KG1 (cell line): ENCODE measurements around the gene TMEM247.
"Not testable (repeated sequence)": the region's sequence is repeated elsewhere in the genome, so short reads cannot be mapped to it uniquely, and the experiment has no call there.

Experiments used
- DNase-seq: peaks from one replicate; lab custom pipeline; 2025; lab: John Stamatoyannopoulos, UW

Gene TMEM247

GRCh38 chr2:46512185-46512584 is 32.8 kb downstream of the TMEM247 start:
- no peak for DNase-seq

GRCh38 chr2:46514738-46515137 is 35.4 kb downstream of the TMEM247 start:
- DNase-seq = no peak

GRCh38 chr2:46517485-46517884 is 38.1 kb downstream of the TMEM247 start:
- no peak for DNase-seq

GRCh38 chr2:46518861-46519260 is 39.5 kb downstream of the TMEM247 start:
- DNase-seq = no peak

GRCh38 chr2:46519265-46519664 is 39.9 kb downstream of the TMEM247 start:
- DNase-seq = no peak

- DNase-seq = no peak
Measured at GRCh38 chr2:46520130-46520711, 40.9 kb downstream of the TMEM247 start.

- DNase-seq = no peak
Measured at GRCh38 chr2:46521215-46521683, 41.9 kb downstream of the TMEM247 start.

- not testable (repeated sequence) for DNase-seq
Measured at GRCh38 chr2:46522385-46522784, 43.0 kb downstream of the TMEM247 start.

GRCh38 chr2:46525522-46526155 is 46.3 kb downstream of the TMEM247 start:
- no peak for DNase-seq

- no peak for DNase-seq
Measured at GRCh38 chr2:46528880-46529279, 49.5 kb downstream of the TMEM247 start.

- DNase-seq = no peak
Measured at GRCh38 chr2:46530639-46531038, 51.3 kb downstream of the TMEM247 start.

- DNase-seq = no peak
Measured at GRCh38 chr2:46531863-46532262, 52.5 kb downstream of the TMEM247 start.
